ENCODE measurements around the gene TAGLN. TPM values are rescaled to one million over a fixed set of nuclear protein-coding genes. Genes with fewer than 3 reads are reported as not detected.

TAGLN gene
- total and polyA plus RNA-seq, 2 donors (not counting 1 experiment from before 2014, with no cell fraction given) = 824 to 4,435 TPM

DNA sequence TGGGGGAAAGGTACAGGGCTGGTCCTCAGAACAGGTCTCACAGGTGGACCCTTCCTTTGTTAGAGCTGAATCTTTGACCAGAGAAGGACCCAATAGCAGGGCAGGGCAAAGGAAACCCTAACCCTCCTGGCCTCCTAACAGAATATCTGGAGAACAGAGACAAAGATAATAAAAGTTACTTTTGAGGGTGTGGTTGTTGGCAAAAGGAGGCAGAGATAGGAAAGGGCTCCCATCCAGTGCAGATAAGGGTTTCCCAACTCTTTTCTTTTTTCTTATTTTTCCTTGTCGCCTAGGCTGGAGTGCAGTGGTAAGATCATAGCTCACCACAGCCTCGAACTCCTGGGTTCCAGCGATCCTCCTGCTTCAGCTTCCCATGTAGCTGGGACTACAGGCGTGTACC, 20.8 kb downstream of the TAGLN start:
- Histone ChIP-seq H2AFZ (ENCODE audit: low read length) (no peak overlapping the region), H3K79me2 (ENCODE audit: control insufficient read depth, insufficient read depth, low read length) (no peaks in the 10 kb centered on the region), H3K4me2 (ENCODE audit: extremely low read depth, insufficient read depth, low read length) (no peak overlapping the region), H3K9me3 (ENCODE audit: control insufficient read depth, insufficient read depth, low read depth, low read length) (no peaks in the 10 kb centered on the region), H3K27me3 (ENCODE audit: control insufficient read depth, insufficient read depth, low read length) (no peaks in the 10 kb centered on the region), H3K4me3 (replicated peaks in 1 of 4; ENCODE audit: control extremely low read depth in 1 of 4, insufficient read depth in 1 of 4, low read depth in 3 of 4, low read length in 4 of 4) (no peak overlapping the region), H3K27ac (ENCODE audit: insufficient read depth, low read length) (no peak overlapping the region), H4K20me1 (ENCODE audit: control insufficient read depth, extremely low read depth, insufficient read depth, low read length) (no peaks in the 10 kb centered on the region), H3K4me1 (ENCODE audit: control insufficient read depth, extremely low read depth, insufficient read depth, low read length) (peaks cover 39% of the 10 kb centered on the region), H3K9ac (ENCODE audit: insufficient read depth, low read length) (no peak overlapping the region), H3K36me3 (ENCODE audit: control insufficient read depth, insufficient read depth, low read length) (peaks cover 3% of the 10 kb centered on the region)
- TF ChIP-seq, protein P1, sequence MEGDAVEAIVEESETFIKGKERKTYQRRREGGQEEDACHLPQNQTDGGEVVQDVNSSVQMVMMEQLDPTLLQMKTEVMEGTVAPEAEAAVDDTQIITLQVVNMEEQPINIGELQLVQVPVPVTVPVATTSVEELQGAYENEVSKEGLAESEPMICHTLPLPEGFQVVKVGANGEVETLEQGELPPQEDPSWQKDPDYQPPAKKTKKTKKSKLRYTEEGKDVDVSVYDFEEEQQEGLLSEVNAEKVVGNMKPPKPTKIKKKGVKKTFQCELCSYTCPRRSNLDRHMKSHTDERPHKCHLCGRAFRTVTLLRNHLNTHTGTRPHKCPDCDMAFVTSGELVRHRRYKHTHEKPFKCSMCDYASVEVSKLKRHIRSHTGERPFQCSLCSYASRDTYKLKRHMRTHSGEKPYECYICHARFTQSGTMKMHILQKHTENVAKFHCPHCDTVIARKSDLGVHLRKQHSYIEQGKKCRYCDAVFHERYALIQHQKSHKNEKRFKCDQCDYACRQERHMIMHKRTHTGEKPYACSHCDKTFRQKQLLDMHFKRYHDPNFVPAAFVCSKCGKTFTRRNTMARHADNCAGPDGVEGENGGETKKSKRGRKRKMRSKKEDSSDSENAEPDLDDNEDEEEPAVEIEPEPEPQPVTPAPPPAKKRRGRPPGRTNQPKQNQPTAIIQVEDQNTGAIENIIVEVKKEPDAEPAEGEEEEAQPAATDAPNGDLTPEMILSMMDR (conservative IDR thresholded peaks at IDR 0.05 in 1 of 2, IDR thresholded peaks at IDR 0.05 in 1 of 2; ENCODE audit: low read depth in 1 of 2, low read length in 2 of 2) = no peak
- no peak for TF ChIP-seq EZH2 (IDR thresholded peaks at IDR 0.05; ENCODE audit: low read length, missing control alignments)
- no peak for DNase-seq (ENCODE audit: low read depth in 2 of 2)

DNA sequence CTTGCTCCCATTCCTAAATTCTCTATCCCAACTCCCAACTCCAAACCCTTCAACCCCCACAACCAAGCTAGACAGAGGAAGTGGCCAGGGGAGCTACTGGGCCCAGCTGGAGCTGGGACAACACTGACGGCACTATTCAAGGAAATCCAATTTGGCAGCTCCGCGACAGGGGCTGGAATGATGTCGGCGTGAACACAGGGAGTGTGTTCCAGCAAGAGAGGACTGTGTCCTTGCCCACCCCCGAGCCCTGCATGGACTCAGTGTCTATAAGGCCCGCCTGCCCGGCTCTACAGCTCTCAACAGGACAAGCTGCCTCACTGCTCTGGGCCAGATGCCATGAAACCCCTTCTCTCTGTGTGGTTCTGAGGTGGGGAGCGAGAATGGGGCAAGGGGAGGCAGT, 21.4 kb downstream of the TAGLN start:
- Histone ChIP-seq H3K27ac (ENCODE audit: insufficient read depth, low read length) (peak overlapping the region; percentile 4), H3K4me3 (replicated peaks in 1 of 4; ENCODE audit: control extremely low read depth in 1 of 4, insufficient read depth in 1 of 4, low read depth in 3 of 4, low read length in 4 of 4) (no peak overlapping the region), H3K79me2 (ENCODE audit: control insufficient read depth, insufficient read depth, low read length) (no peaks in the 10 kb centered on the region), H4K20me1 (ENCODE audit: control insufficient read depth, extremely low read depth, insufficient read depth, low read length) (no peaks in the 10 kb centered on the region), H3K4me1 (ENCODE audit: control insufficient read depth, extremely low read depth, insufficient read depth, low read length) (peaks cover 39% of the 10 kb centered on the region), H3K4me2 (ENCODE audit: extremely low read depth, insufficient read depth, low read length) (no peak overlapping the region), H2AFZ (ENCODE audit: low read length) (no peak overlapping the region), H3K9me3 (ENCODE audit: control insufficient read depth, insufficient read depth, low read depth, low read length) (no peaks in the 10 kb centered on the region), H3K27me3 (ENCODE audit: control insufficient read depth, insufficient read depth, low read length) (no peaks in the 10 kb centered on the region), H3K36me3 (ENCODE audit: control insufficient read depth, insufficient read depth, low read length) (peaks cover 6% of the 10 kb centered on the region), H3K9ac (ENCODE audit: insufficient read depth, low read length) (no peak overlapping the region)
- no peak for DNase-seq (ENCODE audit: low read depth in 2 of 2)
- TF ChIP-seq, protein P1 (conservative IDR thresholded peaks at IDR 0.05 in 1 of 2, IDR thresholded peaks at IDR 0.05 in 1 of 2; ENCODE audit: low read depth in 1 of 2, low read length in 2 of 2) = no peak
- no peak for TF ChIP-seq EZH2 (IDR thresholded peaks at IDR 0.05; ENCODE audit: low read length, missing control alignments)

DNA sequence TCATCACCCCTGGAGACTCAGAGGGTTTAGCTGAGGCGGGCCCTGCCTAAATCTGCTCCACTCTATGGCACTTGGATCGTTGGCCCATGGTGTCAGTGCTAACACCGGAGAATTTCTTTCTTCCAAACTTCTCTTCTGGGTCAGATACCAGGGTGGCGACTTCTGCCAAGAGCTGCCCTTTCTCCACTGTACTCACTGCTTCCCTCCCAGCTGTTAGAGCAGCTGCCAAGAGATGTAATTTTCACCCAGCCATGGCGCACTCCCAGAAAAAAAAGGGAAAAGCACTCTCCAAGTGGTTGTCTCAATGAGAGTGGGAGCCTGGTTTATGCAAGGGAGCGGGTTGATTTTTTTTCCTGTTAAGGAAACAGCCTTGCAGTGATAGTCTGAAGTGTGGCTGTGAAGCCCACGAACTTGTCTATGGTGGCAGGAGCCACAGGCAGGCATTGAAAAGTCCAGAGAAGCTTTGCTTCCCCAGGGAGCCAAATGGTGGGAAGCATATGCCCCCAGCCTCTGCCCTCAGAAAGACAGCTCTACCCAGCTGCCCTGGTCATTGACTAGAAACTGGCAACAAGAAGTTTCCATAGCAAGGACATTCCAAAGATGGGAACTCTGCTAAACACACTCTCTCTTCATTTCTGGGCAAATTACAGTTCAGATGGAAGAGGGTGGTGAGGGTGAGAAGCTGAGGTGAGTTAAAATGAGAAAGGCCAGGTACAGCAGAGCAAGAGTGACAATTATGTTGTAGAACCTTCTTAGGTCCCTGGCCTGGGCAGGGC, 22.0 kb downstream of the TAGLN start:
- peak in 1 of 2 donors; percentile 60 for DNase-seq (ENCODE audit: low read depth in 2 of 2)
- H3K4me2 ChIP-seq (ENCODE audit: extremely low read depth, insufficient read depth, low read length) = no peak overlapping the region

More for the DNA sequence above, 22.0 kb downstream of the TAGLN start:
- Histone ChIP-seq H3K79me2 (ENCODE audit: control insufficient read depth, insufficient read depth, low read length) (no peaks in the 10 kb centered on the region), H3K36me3 (ENCODE audit: control insufficient read depth, insufficient read depth, low read length) (peaks cover 5% of the 10 kb centered on the region), H3K27me3 (ENCODE audit: control insufficient read depth, insufficient read depth, low read length) (no peaks in the 10 kb centered on the region), H3K4me3 (replicated peaks in 1 of 4; ENCODE audit: control extremely low read depth in 1 of 4, insufficient read depth in 1 of 4, low read depth in 3 of 4, low read length in 4 of 4) (no peak overlapping the region), H3K9me3 (ENCODE audit: control insufficient read depth, insufficient read depth, low read depth, low read length) (no peaks in the 10 kb centered on the region), H3K9ac (ENCODE audit: insufficient read depth, low read length) (no peak overlapping the region), H3K27ac (ENCODE audit: insufficient read depth, low read length) (peak overlapping the region; percentile 4), H2AFZ (ENCODE audit: low read length) (no peak overlapping the region), H3K4me1 (ENCODE audit: control insufficient read depth, extremely low read depth, insufficient read depth, low read length) (peaks cover 38% of the 10 kb centered on the region), H4K20me1 (ENCODE audit: control insufficient read depth, extremely low read depth, insufficient read depth, low read length) (no peaks in the 10 kb centered on the region)
- no peak for TF ChIP-seq EZH2 (IDR thresholded peaks at IDR 0.05; ENCODE audit: low read length, missing control alignments)
- TF ChIP-seq, protein P1 (conservative IDR thresholded peaks at IDR 0.05 in 1 of 2, IDR thresholded peaks at IDR 0.05 in 1 of 2; ENCODE audit: low read depth in 1 of 2, low read length in 2 of 2) = no peak

Measured in fibroblast of lung (primary cell).